ENCODE measurements around the gene ADIG.

The ADIG gene

DNA sequence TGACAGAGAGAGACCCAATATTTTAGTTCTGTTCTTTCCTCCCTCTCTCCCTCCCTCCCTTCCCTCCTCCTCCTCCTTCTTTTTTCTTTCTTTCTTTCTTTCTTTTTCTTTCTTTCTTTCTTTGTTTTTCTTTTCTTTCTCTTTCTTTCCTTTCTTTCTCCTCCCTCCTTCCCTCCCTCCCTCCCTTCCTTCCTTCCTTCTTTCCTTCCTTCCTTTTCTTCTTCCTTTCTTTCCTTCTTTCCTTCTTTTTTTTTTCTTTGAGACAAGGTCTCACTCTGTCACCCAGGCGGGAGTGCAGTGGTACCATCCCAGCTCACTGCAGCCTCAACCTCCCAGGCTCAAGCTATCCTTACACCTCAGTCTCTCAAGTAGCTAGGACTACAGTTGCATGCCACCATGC, 49.0 kb downstream of the ADIG start:
- DNase-seq (ENCODE audit: low read depth in 2 of 3, low spot score in 1 of 3) = no peak

DNA sequence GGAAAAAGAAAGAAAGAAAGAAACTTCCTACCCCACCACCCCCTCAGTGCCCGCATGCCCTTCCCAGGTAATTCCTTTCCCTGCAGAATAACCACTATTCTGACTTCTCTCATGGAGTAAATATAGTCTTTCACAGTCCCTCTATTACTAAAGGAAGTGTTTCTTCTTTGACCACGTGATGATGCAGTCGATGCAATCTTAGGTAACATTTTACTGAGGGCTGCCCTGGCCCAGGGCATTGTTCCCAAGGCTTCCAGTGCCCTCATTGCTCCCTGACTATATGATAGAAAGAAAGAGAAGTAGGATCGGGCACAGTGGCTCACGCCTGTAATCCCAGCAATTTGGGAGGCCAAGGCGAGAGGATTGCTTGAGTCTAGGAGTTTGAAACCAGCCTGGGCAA, 49.7 kb downstream of the ADIG start:
- no peak for DNase-seq (ENCODE audit: low read depth in 2 of 3, low spot score in 1 of 3)

DNA sequence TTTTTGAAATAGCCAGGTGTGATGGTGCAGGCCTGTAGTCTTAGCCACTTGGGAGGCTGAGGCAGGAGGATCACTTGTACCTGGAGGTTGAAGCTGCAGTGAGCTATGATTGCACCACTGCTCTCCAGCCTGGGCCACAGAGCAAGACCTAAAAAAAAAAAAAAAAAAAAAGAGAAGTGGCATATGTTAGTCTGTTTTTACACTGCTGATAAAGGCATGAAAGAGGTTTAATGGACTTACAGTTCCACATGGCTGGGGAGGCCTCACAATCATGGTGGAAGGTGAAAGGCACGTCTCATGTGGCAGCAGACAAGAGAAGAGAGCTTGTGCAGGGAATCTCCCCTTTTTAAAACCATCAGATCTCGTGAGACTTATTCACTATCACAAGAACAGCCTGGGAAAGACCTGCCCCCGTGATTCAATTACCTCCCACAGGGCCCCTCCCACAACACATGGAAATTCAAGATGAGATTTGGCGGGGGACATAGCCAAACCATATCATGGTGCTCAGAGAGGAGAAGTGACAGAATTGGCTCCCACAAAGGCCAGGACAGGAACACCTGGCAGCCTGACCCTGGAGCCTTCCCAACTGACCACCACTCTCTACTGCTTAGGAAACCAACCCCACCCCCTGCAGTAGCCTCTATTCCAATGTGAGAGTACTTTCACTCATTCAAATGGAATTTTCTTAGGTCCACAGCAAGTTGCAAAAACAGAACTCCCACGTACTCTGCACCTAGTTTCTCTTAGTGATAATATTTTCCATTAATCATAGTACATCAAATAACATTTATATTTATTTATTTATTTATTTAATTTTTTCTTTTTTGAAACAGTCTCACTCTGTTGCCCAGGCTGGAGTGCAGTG, 50.4 kb downstream of the ADIG start:
- no peak for DNase-seq (ENCODE audit: low read depth in 2 of 3, low spot score in 1 of 3)

DNA sequence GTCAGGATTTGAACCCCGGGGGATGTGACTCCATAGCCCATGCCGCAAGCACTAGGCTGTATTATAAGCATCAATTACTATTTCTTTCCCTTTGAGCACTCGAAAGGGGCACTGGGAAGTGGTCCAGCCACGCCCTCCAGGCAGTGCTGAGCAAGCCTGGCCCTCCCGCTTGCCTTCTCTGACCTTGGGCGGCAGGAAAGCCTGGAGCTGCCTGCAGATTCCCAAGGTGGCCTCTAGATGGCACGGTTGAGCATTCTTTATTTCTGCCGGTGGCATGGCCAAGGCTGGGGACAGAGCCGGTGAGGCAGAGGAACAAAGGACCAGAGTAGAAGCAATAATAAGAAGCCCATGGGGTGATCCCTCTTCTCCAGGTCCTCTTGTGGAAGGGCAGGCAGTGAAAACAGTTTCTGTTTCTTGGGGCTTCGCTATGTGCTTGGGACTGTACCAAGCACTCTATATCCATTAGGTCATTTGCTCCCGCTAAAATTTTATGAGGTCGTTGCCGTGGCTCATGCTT, 52.6 kb downstream of the ADIG start:
- DNase-seq (ENCODE audit: low read depth in 2 of 3, low spot score in 1 of 3) = peak; percentile 40 to 75 (median 42)

DNA sequence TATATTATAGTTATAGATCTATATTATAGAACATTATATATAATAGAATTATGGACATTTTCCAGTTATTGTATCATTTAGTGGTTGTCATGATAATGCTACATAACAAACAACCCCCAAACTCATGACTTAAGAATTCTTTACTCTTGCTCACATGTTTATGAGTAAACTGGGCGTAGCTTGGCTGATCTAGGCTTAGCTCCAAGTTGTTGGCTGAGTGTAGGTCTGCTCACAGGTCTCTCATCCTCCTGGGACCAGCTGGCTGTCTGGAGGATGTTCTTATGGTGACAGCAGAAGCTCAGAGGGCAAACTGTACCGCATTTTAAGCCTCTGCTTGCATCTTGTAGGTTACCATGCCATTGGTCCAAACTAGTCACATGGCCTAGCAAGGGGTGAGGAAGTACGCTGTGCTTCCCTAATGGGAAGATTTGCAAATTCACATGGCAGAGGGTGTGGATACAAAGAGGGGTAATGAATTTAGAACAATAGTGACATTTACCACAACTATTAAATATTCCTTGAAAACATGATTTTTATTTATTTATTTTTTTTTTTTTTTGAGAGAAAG, 54.8 kb downstream of the ADIG start:
- DNase-seq (ENCODE audit: low read depth in 2 of 3, low spot score in 1 of 3) = no peak

Measured in stimulated activated CD4-positive, alpha-beta T cell treated with anti-CD3 and anti-CD28 coated beads, Interleukin-12 subunit alpha, Interleukin-12 subunit beta, amount 100 ng/mL, for 48 hours (primary cell).